Umbilical cord (tissue), 2 donors: ENCODE measurements around the gene TMEM255B. TPM values are rescaled to one million over a fixed set of nuclear protein-coding genes. Genes with fewer than 3 reads are reported as not detected.
"Not testable (repeated sequence)": the region's sequence is repeated elsewhere in the genome, so short reads cannot be mapped to it uniquely, and the experiment has no call there.

Source experiments
- DNase-seq: peaks from one replicate; pipeline ENCODE4 v3.0.0-alpha.2; 2015; ENCODE audit warnings: low spot score
- total RNA-seq: library from RNA; depleted of rRNA; stranded (reverse); fragments of >200 nt; gene quantifications from one replicate; pipeline ENCODE4 v1.2.3, GENCODE V29; 2014; ENCODE audit warnings: low replicate concordance; ENCODE audit not compliant: insufficient read depth

Gene TMEM255B
- total RNA-seq, 1 donor from 2014 or later, result 0.24 TPM

DNA sequence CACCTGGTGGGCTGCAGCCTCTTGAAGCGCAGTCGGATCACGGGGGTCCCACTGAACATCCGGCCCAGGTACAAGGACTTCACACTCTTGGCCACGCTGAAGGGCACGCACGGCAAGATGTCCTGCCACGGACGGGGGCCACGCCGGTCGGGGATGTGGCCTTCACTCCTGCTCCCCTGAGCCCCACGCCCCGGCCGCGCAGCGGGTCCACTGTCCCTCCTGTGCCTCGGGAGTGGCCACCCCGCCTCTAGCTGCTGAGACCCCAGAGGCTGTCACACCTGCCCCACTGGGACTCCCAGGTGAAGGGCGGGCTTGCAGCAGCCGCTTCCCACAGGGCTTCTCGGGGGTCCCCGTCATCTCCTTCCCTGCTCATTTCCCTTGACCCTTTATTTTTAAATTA is 73.6 kb downstream of the TMEM255B start:
- no peak for DNase-seq

- no peak for DNase-seq
These were observed 74.2 kb downstream of the TMEM255B start for GRCh38 chr13:113833111-113833830.

- DNase-seq, result not testable (repeated sequence)
These were observed 75.0 kb downstream of the TMEM255B start for GRCh38 chr13:113834006-113834405.

GRCh38 chr13:113834496-113835200 is 75.6 kb downstream of the TMEM255B start:
- DNase-seq, result no peak

DNA sequence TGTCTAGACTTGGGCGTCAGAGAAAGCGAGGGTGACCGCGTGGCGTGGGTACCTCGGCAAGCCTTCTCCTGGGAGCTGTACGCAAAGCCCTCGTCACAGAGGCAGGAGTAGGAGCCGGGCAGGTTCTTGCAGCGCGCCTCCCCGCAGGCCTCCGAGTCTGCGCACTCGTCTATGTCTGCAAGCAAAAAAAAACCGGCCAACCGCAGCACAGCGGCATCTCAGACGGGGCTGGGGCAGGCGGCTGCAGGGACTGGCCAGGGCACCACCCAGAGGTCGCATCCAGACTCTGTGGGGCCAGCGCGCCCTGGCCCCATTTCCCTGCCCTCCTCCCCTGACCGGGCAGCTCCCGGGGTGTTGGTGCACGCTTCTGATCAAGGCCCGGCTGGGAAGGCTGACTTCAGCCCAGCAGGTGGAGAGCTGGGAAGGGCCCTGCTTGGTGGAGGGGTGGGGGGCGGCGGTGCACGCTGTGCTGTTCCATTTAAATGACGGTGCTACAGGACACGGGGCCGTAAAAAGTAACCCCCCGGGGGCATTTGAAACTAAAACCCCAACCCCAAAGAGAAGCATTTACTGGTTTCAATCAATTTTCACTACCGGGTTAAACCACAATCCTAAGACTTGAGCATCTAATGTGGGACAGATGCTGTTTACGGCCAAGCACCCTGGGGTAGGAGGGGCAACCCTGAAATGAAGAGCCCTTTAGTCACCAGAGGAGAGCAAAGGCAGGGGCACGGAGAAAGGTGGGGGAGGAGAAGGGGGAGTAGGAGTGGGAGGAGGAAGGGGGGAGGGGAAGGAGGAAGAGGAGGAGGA is 76.6 kb downstream of the TMEM255B start:
- peak; percentile 51 for DNase-seq

DNA sequence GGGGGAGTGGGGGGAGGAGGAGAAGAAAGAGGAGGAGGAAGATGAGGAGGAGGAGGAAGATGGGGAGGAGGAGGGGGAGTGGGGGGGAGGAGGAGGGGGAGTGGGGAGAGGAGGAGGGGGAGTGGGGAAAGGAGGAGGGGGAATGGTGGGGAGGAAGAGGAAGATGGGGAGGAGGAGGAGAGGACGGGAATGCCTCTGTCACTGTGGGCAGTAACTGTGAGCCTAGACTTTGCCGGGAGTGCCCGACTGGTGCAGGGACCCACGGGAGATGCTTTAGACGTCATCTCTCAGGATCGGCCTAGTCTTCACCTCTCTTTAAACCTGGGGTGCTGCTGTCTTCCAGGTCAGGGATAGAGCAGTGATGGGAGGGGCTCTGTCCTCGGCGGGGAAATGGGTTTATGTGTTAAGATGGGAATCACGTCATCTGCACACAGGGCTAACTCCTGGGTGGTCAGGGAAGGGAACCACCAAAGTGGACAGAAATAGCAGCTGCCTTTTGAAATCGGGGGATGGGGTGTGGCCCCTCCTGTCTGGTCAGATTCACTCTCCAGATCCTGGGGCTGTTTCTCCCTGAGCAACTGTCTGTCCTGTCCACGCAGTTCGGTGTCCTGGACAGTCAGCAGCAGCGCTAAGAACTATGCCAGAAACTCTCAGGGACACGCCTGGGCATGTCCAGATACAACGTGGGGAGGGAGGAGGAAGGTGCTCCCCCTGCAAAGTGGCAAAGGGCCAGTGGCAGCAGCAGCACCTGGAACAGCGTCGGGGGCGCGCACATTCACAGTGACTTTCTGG is 77.9 kb downstream of the TMEM255B start:
- peak; percentile 92 for DNase-seq

DNA sequence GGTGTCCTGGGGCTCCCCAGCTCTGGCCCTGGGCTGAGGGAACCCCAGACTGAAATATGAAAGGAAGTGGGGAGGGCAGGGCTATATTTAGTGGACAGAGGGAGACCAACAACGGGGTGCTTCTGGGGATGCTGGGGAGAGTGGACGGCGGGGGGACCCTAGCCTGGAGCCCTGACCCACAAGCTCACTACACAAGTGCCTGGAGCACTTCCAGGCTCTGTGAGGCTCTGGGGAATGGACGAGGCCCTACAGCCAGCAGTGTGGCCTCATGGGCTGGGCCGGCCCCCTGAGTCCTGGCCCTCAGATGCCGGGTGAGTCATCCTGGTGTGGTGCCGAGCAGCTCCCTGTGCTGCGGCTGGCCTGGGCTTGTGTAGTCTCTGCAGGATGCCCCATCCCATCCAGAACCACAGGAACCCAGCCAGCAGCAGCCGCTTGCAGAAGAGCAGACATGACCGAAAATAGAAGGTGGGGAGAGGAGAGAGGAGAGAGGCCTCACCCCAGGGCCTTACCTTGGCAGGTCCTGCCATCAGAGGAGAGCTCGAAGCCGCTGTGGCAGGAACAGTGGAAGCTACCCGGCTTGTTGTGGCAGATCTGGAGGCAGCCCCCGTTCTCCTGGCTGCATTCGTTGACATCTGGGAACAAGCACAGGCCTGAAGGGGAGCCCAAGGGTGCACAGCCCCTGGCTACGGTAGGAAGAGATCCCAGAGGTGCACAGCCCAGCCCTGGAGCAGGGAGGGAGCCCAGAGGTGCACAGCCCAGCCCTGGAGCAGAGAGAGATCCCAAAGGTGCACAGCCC is 78.7 kb downstream of the TMEM255B start:
- peak; percentile 99 for DNase-seq

GRCh38 chr13:113838711-113839201 is 79.7 kb downstream of the TMEM255B start:
- no peak for DNase-seq

GRCh38 chr13:113839536-113840204 is 80.6 kb downstream of the TMEM255B start:
- peak; percentile 18 for DNase-seq

GRCh38 chr13:113840541-113841352 is 81.7 kb downstream of the TMEM255B start:
- DNase-seq, result no peak

GRCh38 chr13:113841353-113841650 is 82.3 kb downstream of the TMEM255B start:
- no peak for DNase-seq

DNA sequence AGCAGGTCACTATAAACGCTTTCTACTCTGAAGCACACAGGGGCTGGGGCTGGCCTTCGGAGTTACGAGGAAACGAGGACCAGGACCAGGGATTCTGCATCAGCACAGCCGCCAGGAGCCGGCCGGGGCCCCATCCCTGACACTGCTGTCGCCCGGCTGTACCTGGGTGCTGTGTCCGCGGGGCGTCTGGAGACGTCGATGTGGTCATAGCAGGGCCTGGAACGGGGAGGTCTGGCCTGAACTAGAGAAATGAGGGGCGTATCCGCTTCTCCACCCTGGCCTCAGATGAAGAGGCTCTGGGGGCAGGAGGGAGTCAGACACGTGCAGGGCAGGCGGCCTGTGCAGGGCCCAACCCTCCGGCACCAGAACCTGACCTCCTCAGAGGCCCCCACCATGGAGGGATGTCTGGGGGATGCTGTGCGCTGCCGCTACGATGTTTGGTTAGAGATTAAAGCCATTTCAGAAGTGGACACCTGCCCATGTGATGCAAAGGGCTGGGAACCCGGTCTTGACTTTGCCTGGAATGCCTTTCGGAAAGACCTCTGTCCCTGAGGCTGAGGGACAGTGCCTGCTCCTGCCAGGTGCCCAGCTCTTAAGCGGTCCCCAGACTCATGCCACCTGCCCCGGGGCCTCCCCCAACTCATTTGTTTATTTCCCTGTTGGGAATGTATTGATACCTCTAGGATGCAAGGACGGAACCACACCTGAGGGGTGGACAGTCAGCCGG is 83.5 kb downstream of the TMEM255B start:
- DNase-seq, result no peak

DNA sequence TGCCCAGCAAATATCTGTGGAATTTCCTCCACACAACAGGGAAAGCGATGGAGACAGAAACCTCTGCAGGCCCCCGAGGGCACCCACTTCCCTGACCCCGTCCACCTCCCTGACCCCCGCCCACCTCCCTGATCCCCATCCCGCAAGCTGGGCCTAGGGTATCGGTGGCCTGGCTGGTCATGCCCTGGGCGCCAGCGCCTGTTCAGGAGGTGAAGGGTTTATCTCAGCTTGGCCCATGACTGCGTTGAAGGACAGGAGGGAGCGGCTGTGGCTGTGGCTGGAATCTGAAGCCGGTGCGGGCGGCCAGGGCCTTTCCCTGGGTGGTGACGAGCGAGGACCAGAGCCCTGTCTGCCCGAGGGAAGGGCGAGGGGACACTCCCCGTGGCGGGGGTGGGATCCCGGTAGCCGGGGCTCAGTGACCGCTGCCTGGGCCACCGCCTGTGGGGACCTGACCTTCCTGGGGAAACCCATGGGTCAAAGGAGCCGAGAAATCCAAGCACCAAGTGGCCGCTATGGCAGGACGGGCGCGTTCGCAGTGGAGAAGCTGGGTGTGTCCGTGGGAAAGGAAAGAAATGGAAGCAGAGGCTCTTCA is 84.1 kb downstream of the TMEM255B start:
- no peak for DNase-seq

GRCh38 chr13:113843864-113844556 is 85.0 kb downstream of the TMEM255B start:
- no peak for DNase-seq

DNA sequence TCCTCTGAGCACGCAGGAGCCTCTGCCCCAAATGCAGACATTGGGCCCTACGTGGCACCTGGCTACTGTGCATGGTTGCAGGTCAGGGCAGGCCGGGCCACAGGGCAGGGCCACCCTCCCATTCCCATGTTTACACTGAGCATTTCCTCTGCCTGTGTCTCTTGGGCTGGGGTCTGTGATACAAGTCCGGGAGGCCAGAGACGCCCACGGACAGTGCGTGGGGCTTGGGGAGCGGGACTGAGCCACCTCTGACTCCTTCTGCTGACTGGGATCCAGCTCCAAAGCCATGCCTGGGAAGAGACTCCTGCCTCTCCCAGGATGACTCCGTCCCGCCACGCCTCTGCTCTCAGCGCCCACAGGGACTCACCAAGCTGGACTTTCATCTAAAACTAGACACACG is 86.0 kb downstream of the TMEM255B start:
- DNase-seq, result no peak

- no peak for DNase-seq
These were observed 87.0 kb downstream of the TMEM255B start for GRCh38 chr13:113845723-113846635.
